Vagina (tissue), 2 donors: ENCODE measurements around the gene COL27A1. TPM values are rescaled to one million over a fixed set of nuclear protein-coding genes. Genes with fewer than 3 reads are reported as not detected.

Experiments
- DNase-seq, 2 donors: peaks; one replicate each; pipeline ENCODE4 v3.0.0-alpha.2; 2017; ENCODE audit errors: extremely low spot score in 2 of 2
- H3K27ac ChIP-seq: fragments of 200-600 bp; sonication (generic); one replicate; pipeline ENCODE4 v1.5.1; 2019
- H3K27me3 ChIP-seq: fragments of 200-600 bp; sonication (generic); one replicate; pipeline ENCODE4 v1.5.1; 2019
- H3K36me3 ChIP-seq, 2 donors: fragments of 200-600 bp; sonication (generic); one replicate each; pipeline ENCODE4 v1.5.1; 2017 to 2019
- H3K4me1 ChIP-seq: fragments of 200-600 bp; sonication (generic); one replicate; pipeline ENCODE4 v1.5.1; 2019
- H3K4me3 ChIP-seq, 2 donors: fragments of 200-600 bp; sonication (generic); 1 replicate in 1 of 2; 2 replicates in 1 of 2; pipeline ENCODE4 v1.5.1; 2016 to 2019
- H3K9me3 ChIP-seq: fragments of 200-600 bp; sonication (generic); one replicate; pipeline ENCODE4 v1.5.1; 2019
- CTCF ChIP-seq, 3 experiments: fragments of 450-650 bp in 2 of 3; fragments of 200-600 bp in 1 of 3; sonication (generic) in 1 of 3; IDR thresholded peaks; one replicate each; pipeline ENCODE4 v1.5.1; 2017 to 2019; ENCODE audit warnings: antibody characterized with exemption in 3 of 3, mild to moderate bottlenecking in 2 of 3, moderate library complexity in 2 of 3
- POLR2A ChIP-seq, 2 donors: fragments of 450-650 bp; IDR thresholded peaks; one replicate each; pipeline ENCODE4 v1.6.1; 2017; ENCODE audit warnings: antibody characterized with exemption in 2 of 2, mild to moderate bottlenecking in 2 of 2, moderate library complexity in 2 of 2
- POLR2AphosphoS5 ChIP-seq, 2 donors: sonication (generic); formaldehyde crosslinking; IDR thresholded peaks; one replicate each; pipeline ENCODE4 v1.9.0; 2017; ENCODE audit warnings: antibody characterized with exemption in 2 of 2, mild to moderate bottlenecking in 2 of 2, low read depth in 1 of 2; ENCODE audit not compliant: insufficient read depth in 1 of 2
- intact Hi-C: fragments of 100-400 bp; cut with DNase I; formaldehyde crosslinking; loops from one replicate; pipeline ENCODE4 v1.15.1; 2023
- total RNA-seq: library from RNA; depleted of rRNA; stranded (reverse); fragments of >200 nt; gene quantifications from one replicate; pipeline ENCODE4 v1.2.3, GENCODE V29; 2016

COL27A1 gene
- 17.2 TPM for total RNA-seq

- intact Hi-C loops: no loop called here
- Histone ChIP-seq H3K4me1 (peaks cover 60% of the 10 kb centered on the region), H3K27me3 (no peaks in the 10 kb centered on the region), H3K27ac (peak within 1 kb of the TSS; percentile 86), H3K9me3 (no peaks in the 10 kb centered on the region), H3K4me3 (peak within 1 kb of the TSS; percentile 52 to 71), H3K36me3 (no peaks in the 10 kb centered on the region)
- TF ChIP-seq POLR2A (IDR thresholded peaks at IDR 0.05): no peak
- TF ChIP-seq POLR2AphosphoS5 (IDR thresholded peaks at IDR 0.05; ENCODE audit: insufficient read depth in 1 of 2, low read depth in 1 of 2): peak in 1 of 2 donors; percentile 73
- peak; percentile 92 to 96 (median 95) for TF ChIP-seq CTCF (IDR thresholded peaks at IDR 0.05)
- no peak for DNase-seq
Measured at GRCh38 chr9:114155263-114155994, at the start of gene COL27A1. Gene COL27A1, plus strand, starts transcription at chr9:114155537. Its CDS starts 414 bp downstream, at chr9:114155951.

- Histone ChIP-seq H3K9me3 (no peaks in the 10 kb centered on the region), H3K4me3 (no peak overlapping the region), H3K4me1 (no peaks in the 10 kb centered on the region), H3K27me3 (no peaks in the 10 kb centered on the region), H3K36me3 (no peaks in the 10 kb centered on the region), H3K27ac (no peak overlapping the region)
- intact Hi-C loops: loop anchor here (2.0 kb wide), 1 partner anchor 185 kb away; no protein-coding TSS in a partner anchor
- TF ChIP-seq POLR2A (IDR thresholded peaks at IDR 0.05) (no peak), POLR2AphosphoS5 (IDR thresholded peaks at IDR 0.05; ENCODE audit: insufficient read depth in 1 of 2, low read depth in 1 of 2) (no peak), CTCF (IDR thresholded peaks at IDR 0.05) (no peak)
- DNase-seq: no peak
Measured at GRCh38 chr9:114107286-114108001, 47.9 kb upstream of the COL27A1 start.

- TF ChIP-seq POLR2AphosphoS5 (IDR thresholded peaks at IDR 0.05; ENCODE audit: insufficient read depth in 1 of 2, low read depth in 1 of 2): peak in 1 of 2 donors; percentile 20
- no peak for TF ChIP-seq POLR2A (IDR thresholded peaks at IDR 0.05)
- TF ChIP-seq CTCF (IDR thresholded peaks at IDR 0.05): peak; percentile 37 to 62 (median 62)
- intact Hi-C loops: no loop called here
- Histone ChIP-seq H3K27ac (no peak overlapping the region), H3K4me3 (no peak overlapping the region), H3K9me3 (no peaks in the 10 kb centered on the region), H3K4me1 (peaks cover 6% of the 10 kb centered on the region), H3K27me3 (no peaks in the 10 kb centered on the region), H3K36me3 (no peaks in the 10 kb centered on the region)
- DNase-seq: no peak
Measured at GRCh38 chr9:114108016-114108833, 47.1 kb upstream of the COL27A1 start.

GRCh38 chr9:114109124-114109523 lies 46.2 kb upstream of the COL27A1 start:
- Histone ChIP-seq H3K36me3 (no peaks in the 10 kb centered on the region), H3K27me3 (no peaks in the 10 kb centered on the region), H3K4me3 (no peak overlapping the region), H3K27ac (no peak overlapping the region), H3K4me1 (peaks cover 11% of the 10 kb centered on the region), H3K9me3 (no peaks in the 10 kb centered on the region)
- no peak for DNase-seq
- intact Hi-C loops: no loop called here
- TF ChIP-seq POLR2A (IDR thresholded peaks at IDR 0.05): no peak
- TF ChIP-seq CTCF (IDR thresholded peaks at IDR 0.05): no peak
- TF ChIP-seq POLR2AphosphoS5 (IDR thresholded peaks at IDR 0.05; ENCODE audit: insufficient read depth in 1 of 2, low read depth in 1 of 2): no peak
